SK-N-SH treated with all-trans-retinoic acid at 6 μM for 48 hours (cell line): ENCODE results near the gene IRAG1.

ENCODE experiments used
- ATAC-seq: fragments of 200-7000 bp; cut with Tn5 transposase; 3 replicates; pipeline ENCODE4 v1.9.1; 2020; ENCODE audit warnings: mild to moderate bottlenecking, moderate library complexity
- ARNTL ChIP-seq: fragments of 450-650 bp; formaldehyde crosslinking; IDR thresholded peaks from 2 replicates; pipeline ENCODE4 v1.5.0; 2020; ENCODE audit warnings: low read depth, mild to moderate bottlenecking, moderate library complexity, borderline replicate concordance
- BACH2 ChIP-seq: fragments of 250-450 bp; sonication (Bioruptor Pico); IDR thresholded peaks from 2 replicates; pipeline ENCODE4 v1.9.0; 2021; ENCODE audit warnings: mild to moderate bottlenecking, borderline replicate concordance
- CREB5 ChIP-seq: fragments of 250-450 bp; sonication (Bioruptor Pico); IDR thresholded peaks from 2 replicates; pipeline ENCODE4 v1.5.1; 2020; ENCODE audit warnings: low read depth, mild to moderate bottlenecking, moderate library complexity
- CSDC2 ChIP-seq: fragments of 250-450 bp; sonication (Bioruptor Pico); IDR thresholded peaks from 2 replicates; pipeline ENCODE4 v1.5.0; 2020; ENCODE audit warnings: mild to moderate bottlenecking, moderate library complexity
- ESRRG ChIP-seq: fragments of 250-450 bp; sonication (Bioruptor Pico); IDR thresholded peaks from 2 replicates; pipeline ENCODE4 v1.6.1; 2021; ENCODE audit warnings: mild to moderate bottlenecking
- ISL1 ChIP-seq: fragments of 250-450 bp; sonication (Bioruptor Pico); IDR thresholded peaks from 2 replicates; pipeline ENCODE4 v2.1.2; 2022; ENCODE audit warnings: mild to moderate bottlenecking, moderate library complexity
- OSR1 ChIP-seq: fragments of 250-450 bp; sonication (Bioruptor Pico); IDR thresholded peaks from 2 replicates; pipeline ENCODE4 v1.8.0; 2022; ENCODE audit warnings: moderate library complexity, mild to moderate bottlenecking, inconsistent platforms
- PATZ1 ChIP-seq: fragments of 250-450 bp; sonication (Bioruptor Pico); IDR thresholded peaks from 2 replicates; pipeline ENCODE4 v1.8.0; 2020; ENCODE audit warnings: mild to moderate bottlenecking, moderate library complexity, borderline replicate concordance
- PPARA ChIP-seq: fragments of 250-450 bp; sonication (Bioruptor Pico); IDR thresholded peaks from 2 replicates; pipeline ENCODE4 v1.5.0; 2020; ENCODE audit warnings: mild to moderate bottlenecking, borderline replicate concordance
- RARB ChIP-seq: fragments of 250-450 bp; sonication (Bioruptor Pico); IDR thresholded peaks from 2 replicates; pipeline ENCODE4 v1.8.0; 2021; ENCODE audit warnings: mild to moderate bottlenecking, moderate library complexity
- SNAI2 ChIP-seq: fragments of 250-450 bp; sonication (Bioruptor Pico); IDR thresholded peaks from 2 replicates; pipeline ENCODE4 v1.5.0; 2020; ENCODE audit warnings: mild to moderate bottlenecking, moderate library complexity
- TCF4 ChIP-seq: fragments of 250-450 bp; sonication (Bioruptor Pico); IDR thresholded peaks from 2 replicates; pipeline ENCODE4 v1.8.0; 2021; ENCODE audit warnings: mild to moderate bottlenecking, moderate library complexity, borderline replicate concordance
- TOX ChIP-seq: fragments of 250-450 bp; sonication (Bioruptor Pico); IDR thresholded peaks from 2 replicates; pipeline ENCODE4 v1.8.0; 2021; ENCODE audit warnings: mild to moderate bottlenecking, moderate library complexity, borderline replicate concordance
- ZC3H10 ChIP-seq: fragments of 250-450 bp; sonication (Bioruptor Pico); IDR thresholded peaks from 2 replicates; pipeline ENCODE4 v1.5.1; 2021; ENCODE audit warnings: mild to moderate bottlenecking, moderate library complexity
- ZFP3 ChIP-seq: fragments of 250-450 bp; sonication (Bioruptor Pico); IDR thresholded peaks from 2 replicates; pipeline ENCODE4 v1.5.0; 2020; ENCODE audit warnings: mild to moderate bottlenecking, moderate library complexity
- ZFP30 ChIP-seq: fragments of 450-650 bp; formaldehyde crosslinking; IDR thresholded peaks from 2 replicates; pipeline ENCODE4 v1.5.0; 2022; ENCODE audit warnings: mild to moderate bottlenecking, moderate library complexity
- ZNF565 ChIP-seq: fragments of 450-650 bp; formaldehyde crosslinking; conservative IDR thresholded peaks from 2 replicates; pipeline ENCODE4 v1.5.0; 2020; ENCODE audit warnings: low read depth, mild to moderate bottlenecking, moderate library complexity
- ZNF70 ChIP-seq: fragments of 450-650 bp; formaldehyde crosslinking; IDR thresholded peaks from 2 replicates; pipeline ENCODE4 v1.5.0; 2020; ENCODE audit warnings: mild to moderate bottlenecking, moderate library complexity
- ZNF8 ChIP-seq: fragments of 450-650 bp; formaldehyde crosslinking; IDR thresholded peaks from 2 replicates; pipeline ENCODE4 v1.5.0; 2020; ENCODE audit warnings: mild to moderate bottlenecking, moderate library complexity
- TF ChIP-seq, protein P1 (sequence below): fragments of 250-450 bp; sonication (Bioruptor Pico); IDR thresholded peaks from 2 replicates; pipeline ENCODE4 v1.8.0; 2021; ENCODE audit warnings: low read depth, mild to moderate bottlenecking, moderate library complexity, borderline replicate concordance
- TF ChIP-seq, protein P2 (sequence below): fragments of 250-450 bp; sonication (Bioruptor Pico); IDR thresholded peaks from 2 replicates; pipeline ENCODE4 v1.5.0; 2020; ENCODE audit warnings: mild to moderate bottlenecking, moderate library complexity

IRAG1 gene

DNA sequence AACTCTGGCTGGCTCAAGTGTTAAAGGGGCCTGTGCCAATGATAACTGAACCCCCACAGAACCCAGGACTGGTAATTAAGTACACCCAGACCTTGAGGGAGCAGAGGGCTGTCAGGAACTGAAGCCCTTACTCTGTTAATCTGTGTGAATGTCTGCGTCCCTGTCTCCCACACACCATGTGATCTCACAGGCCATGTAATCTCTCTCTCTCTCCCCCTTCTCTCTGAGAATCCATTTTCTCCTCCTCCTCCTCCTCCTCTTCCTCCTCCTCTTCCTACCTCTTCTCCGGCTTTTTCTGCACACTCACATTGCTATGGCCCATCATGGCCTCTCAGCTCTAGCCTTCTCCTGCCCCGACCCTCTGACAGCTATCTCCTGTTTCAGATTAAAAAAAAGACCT lies 14.6 kb upstream of the IRAG1 start:
- no peak for ATAC-seq
- no peak for TF ChIP-seq TCF4 (CRISPR knock-in tag)
- TF ChIP-seq, all 23 proteins: peak for 0

DNA sequence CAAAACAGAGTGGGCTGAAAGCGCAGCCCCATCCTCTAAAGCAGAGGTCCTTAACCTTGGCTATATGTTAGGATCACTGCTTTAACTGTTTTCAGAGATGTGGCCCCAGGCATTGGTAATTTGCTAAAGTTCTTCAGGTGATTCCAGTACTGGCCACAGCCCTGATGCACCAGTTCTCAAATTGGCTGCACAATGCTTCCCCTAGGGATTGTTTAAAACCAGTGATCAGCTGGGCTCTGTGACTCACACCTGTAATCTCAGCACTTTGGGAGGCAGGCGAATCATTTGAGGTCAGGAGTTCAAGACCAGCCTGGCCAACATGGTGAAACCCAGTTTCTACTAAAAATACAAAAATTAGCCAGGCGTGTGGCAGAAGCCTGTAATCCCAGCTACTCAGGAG lies 8.4 kb upstream of the IRAG1 start:
- no peak for ATAC-seq
- TF ChIP-seq ZNF70 (CRISPR knock-in tag), result no peak
- TF ChIP-seq PATZ1 (CRISPR knock-in tag), result no peak
- no peak for TF ChIP-seq ZC3H10
- no peak for TF ChIP-seq CREB5 (CRISPR knock-in tag)
- TF ChIP-seq ZFP30 (CRISPR knock-in tag), result no peak
- TF ChIP-seq ZFP3 (CRISPR knock-in tag), result no peak
- TF ChIP-seq CSDC2, result no peak
- TF ChIP-seq, protein P1, sequence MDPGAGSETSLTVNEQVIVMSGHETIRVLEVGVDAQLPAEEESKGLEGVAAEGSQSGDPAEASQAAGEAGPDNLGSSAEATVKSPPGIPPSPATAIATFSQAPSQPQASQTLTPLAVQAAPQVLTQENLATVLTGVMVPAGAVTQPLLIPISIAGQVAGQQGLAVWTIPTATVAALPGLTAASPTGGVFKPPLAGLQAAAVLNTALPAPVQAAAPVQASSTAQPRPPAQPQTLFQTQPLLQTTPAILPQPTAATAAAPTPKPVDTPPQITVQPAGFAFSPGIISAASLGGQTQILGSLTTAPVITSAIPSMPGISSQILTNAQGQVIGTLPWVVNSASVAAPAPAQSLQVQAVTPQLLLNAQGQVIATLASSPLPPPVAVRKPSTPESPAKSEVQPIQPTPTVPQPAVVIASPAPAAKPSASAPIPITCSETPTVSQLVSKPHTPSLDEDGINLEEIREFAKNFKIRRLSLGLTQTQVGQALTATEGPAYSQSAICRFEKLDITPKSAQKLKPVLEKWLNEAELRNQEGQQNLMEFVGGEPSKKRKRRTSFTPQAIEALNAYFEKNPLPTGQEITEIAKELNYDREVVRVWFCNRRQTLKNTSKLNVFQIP (CRISPR knock-in tag), result no peak
- TF ChIP-seq OSR1 (CRISPR knock-in tag), result no peak
- no peak for TF ChIP-seq BACH2 (CRISPR knock-in tag)
- no peak for TF ChIP-seq ESRRG (CRISPR knock-in tag)
- TF ChIP-seq ZNF8 (CRISPR knock-in tag), result no peak
- TF ChIP-seq TCF4 (CRISPR knock-in tag), result no peak
- TF ChIP-seq RARB (CRISPR knock-in tag), result no peak
- TF ChIP-seq SNAI2, result no peak
- no peak for TF ChIP-seq ZNF565 (CRISPR knock-in tag)
- TF ChIP-seq, protein P2, sequence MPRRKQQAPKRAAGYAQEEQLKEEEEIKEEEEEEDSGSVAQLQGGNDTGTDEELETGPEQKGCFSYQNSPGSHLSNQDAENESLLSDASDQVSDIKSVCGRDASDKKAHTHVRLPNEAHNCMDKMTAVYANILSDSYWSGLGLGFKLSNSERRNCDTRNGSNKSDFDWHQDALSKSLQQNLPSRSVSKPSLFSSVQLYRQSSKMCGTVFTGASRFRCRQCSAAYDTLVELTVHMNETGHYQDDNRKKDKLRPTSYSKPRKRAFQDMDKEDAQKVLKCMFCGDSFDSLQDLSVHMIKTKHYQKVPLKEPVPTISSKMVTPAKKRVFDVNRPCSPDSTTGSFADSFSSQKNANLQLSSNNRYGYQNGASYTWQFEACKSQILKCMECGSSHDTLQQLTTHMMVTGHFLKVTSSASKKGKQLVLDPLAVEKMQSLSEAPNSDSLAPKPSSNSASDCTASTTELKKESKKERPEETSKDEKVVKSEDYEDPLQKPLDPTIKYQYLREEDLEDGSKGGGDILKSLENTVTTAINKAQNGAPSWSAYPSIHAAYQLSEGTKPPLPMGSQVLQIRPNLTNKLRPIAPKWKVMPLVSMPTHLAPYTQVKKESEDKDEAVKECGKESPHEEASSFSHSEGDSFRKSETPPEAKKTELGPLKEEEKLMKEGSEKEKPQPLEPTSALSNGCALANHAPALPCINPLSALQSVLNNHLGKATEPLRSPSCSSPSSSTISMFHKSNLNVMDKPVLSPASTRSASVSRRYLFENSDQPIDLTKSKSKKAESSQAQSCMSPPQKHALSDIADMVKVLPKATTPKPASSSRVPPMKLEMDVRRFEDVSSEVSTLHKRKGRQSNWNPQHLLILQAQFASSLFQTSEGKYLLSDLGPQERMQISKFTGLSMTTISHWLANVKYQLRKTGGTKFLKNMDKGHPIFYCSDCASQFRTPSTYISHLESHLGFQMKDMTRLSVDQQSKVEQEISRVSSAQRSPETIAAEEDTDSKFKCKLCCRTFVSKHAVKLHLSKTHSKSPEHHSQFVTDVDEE (CRISPR knock-in tag), result no peak
- no peak for TF ChIP-seq ARNTL (CRISPR knock-in tag)

- no peak for ATAC-seq
- TF ChIP-seq ISL1 (CRISPR knock-in tag) (no peak), SNAI2 (no peak), ZNF565 (CRISPR knock-in tag) (no peak), PPARA (CRISPR knock-in tag) (no peak), TCF4 (CRISPR knock-in tag) (no peak), ARNTL (CRISPR knock-in tag) (no peak), PATZ1 (CRISPR knock-in tag) (no peak), ZC3H10 (no peak), TOX (CRISPR knock-in tag) (no peak), CSDC2 (no peak), OSR1 (CRISPR knock-in tag) (no peak), ZNF8 (CRISPR knock-in tag) (no peak), ZFP30 (CRISPR knock-in tag) (no peak), BACH2 (CRISPR knock-in tag) (no peak)
- TF ChIP-seq, protein P1 (CRISPR knock-in tag), result no peak
- TF ChIP-seq, protein P2 (CRISPR knock-in tag), result no peak
These were observed 5.5 kb upstream of the IRAG1 start for GRCh38 chr11:10699072-10699471.
